Neuronal stem cell (in vitro differentiated cells): ENCODE results near the gene HSPA9. TPM values are rescaled to one million over a fixed set of nuclear protein-coding genes. Genes with fewer than 3 reads are reported as not detected.

Experiments used
- DNase-seq: peaks from one replicate; pipeline ENCODE4 v3.0.0-alpha.2; 2013; ENCODE audit warnings: low spot score
- H2AFZ ChIP-seq: one replicate; pipeline ENCODE4 v1.6.1; 2013; ENCODE audit warnings: mild to moderate bottlenecking, low read length, inconsistent platforms
- H2AK5ac ChIP-seq: 2 replicates; pipeline ENCODE4 v1.6.1; 2013; ENCODE audit warnings: low read depth, mild to moderate bottlenecking, inconsistent platforms, low read length, moderate library complexity, mixed read lengths
- H2BK120ac ChIP-seq: 2 replicates; pipeline ENCODE4 v1.6.1; 2013; ENCODE audit warnings: low read depth, mild to moderate bottlenecking, inconsistent platforms, low read length, moderate library complexity, mixed read lengths
- H2BK12ac ChIP-seq: one replicate; pipeline ENCODE4 v1.6.1; 2013; ENCODE audit warnings: low read length, inconsistent platforms
- H2BK15ac ChIP-seq: 2 replicates; pipeline ENCODE4 v1.6.1; 2013; ENCODE audit warnings: mild to moderate bottlenecking, low read length, inconsistent platforms, mixed read lengths
- H2BK5ac ChIP-seq: one replicate; pipeline ENCODE4 v1.6.1; 2013; ENCODE audit warnings: inconsistent platforms, mild to moderate bottlenecking, low read length, moderate library complexity
- H3K14ac ChIP-seq: one replicate; pipeline ENCODE4 v1.6.1; 2013; ENCODE audit warnings: low read length, inconsistent platforms
- H3K18ac ChIP-seq: 2 replicates; pipeline ENCODE4 v1.6.1; 2013; ENCODE audit warnings: low read length, inconsistent platforms
- H3K23ac ChIP-seq: 2 replicates; pipeline ENCODE4 v1.6.1; 2013; ENCODE audit warnings: low read depth, mild to moderate bottlenecking, mixed read lengths, low read length, inconsistent platforms; ENCODE audit not compliant: poor library complexity
- H3K27ac ChIP-seq: replicated peaks from 3 replicates; pipeline ENCODE4 v1.5.1; 2013; ENCODE audit warnings: low read length, inconsistent platforms
- H3K27me3 ChIP-seq, 3 experiments: 2 replicates each; pipeline ENCODE4 v1.6.1; 2013; ENCODE audit warnings: low read length in 3 of 3, mild to moderate bottlenecking in 2 of 3, inconsistent platforms in 1 of 3, low read depth in 1 of 3, mixed read lengths in 1 of 3, moderate library complexity in 1 of 3; ENCODE audit not compliant: control insufficient read depth in 3 of 3, insufficient read depth in 3 of 3
- H3K36me3 ChIP-seq, 2 donors: replicated peaks in 1 of 2; 2 replicates each; pipeline ENCODE4 v1.6.1; 2013; ENCODE audit warnings: low read length in 2 of 2; ENCODE audit not compliant: control insufficient read depth in 2 of 2, insufficient read depth in 2 of 2
- H3K4ac ChIP-seq: 2 replicates; pipeline ENCODE4 v1.6.1; 2013; ENCODE audit warnings: inconsistent platforms, mild to moderate bottlenecking, low read length, moderate library complexity
- H3K4me1 ChIP-seq, 2 donors: 1 replicate in 1 of 2; 2 replicates in 1 of 2; pipeline ENCODE4 v1.6.1; 2013; ENCODE audit warnings: low read length in 2 of 2, low read depth in 1 of 2; ENCODE audit not compliant: control insufficient read depth in 2 of 2, insufficient read depth in 1 of 2
- H3K4me2 ChIP-seq: one replicate; pipeline ENCODE4 v1.6.1; 2013; ENCODE audit warnings: mild to moderate bottlenecking, low read length, inconsistent platforms; ENCODE audit not compliant: insufficient read depth, poor library complexity, severe bottlenecking
- H3K4me3 ChIP-seq, 2 donors: 2 replicates each; pipeline ENCODE4 v1.5.1; 2013; ENCODE audit warnings: low read length in 2 of 2, mild to moderate bottlenecking in 2 of 2, inconsistent platforms in 1 of 2, moderate library complexity in 1 of 2
- H3K79me1 ChIP-seq: one replicate; pipeline ENCODE4 v1.6.1; 2013; ENCODE audit warnings: low read depth, mild to moderate bottlenecking, inconsistent platforms, low read length, moderate library complexity
- H3K9ac ChIP-seq: one replicate; pipeline ENCODE4 v1.6.1; 2013; ENCODE audit warnings: mild to moderate bottlenecking, low read depth, low read length, inconsistent platforms; ENCODE audit not compliant: poor library complexity
- H3K9me3 ChIP-seq, 2 donors: replicated peaks in 1 of 2; 2 replicates each; pipeline versions ENCODE3 to v1.6.1; 2013; ENCODE audit warnings: low read length in 2 of 2, mild to moderate bottlenecking in 2 of 2, inconsistent platforms in 1 of 2, low read depth in 1 of 2, mixed read lengths in 1 of 2, moderate library complexity in 1 of 2; ENCODE audit not compliant: control insufficient read depth in 2 of 2, insufficient read depth in 1 of 2
- H4K8ac ChIP-seq: one replicate; pipeline ENCODE4 v1.6.1; 2013; ENCODE audit warnings: low read depth, mild to moderate bottlenecking, inconsistent platforms, low read length, moderate library complexity
- H4K91ac ChIP-seq: one replicate; pipeline ENCODE4 v1.6.1; 2013; ENCODE audit warnings: low read length, low read depth, mild to moderate bottlenecking, inconsistent platforms; ENCODE audit not compliant: poor library complexity
- WGBS, 2 donors: extraction: QIAGEN DNeasy Blood & Tissue Kit; methylation state at CpG; one replicate each; pipeline ENCODE4 v1.1.7; 2013; ENCODE audit warnings: missing lambda C conversion rate in 2 of 2, mixed read lengths in 1 of 2; ENCODE audit not compliant: insufficient read length in 2 of 2, insufficient replicate concordance in 1 of 2; ENCODE audit errors: extremely low coverage in 2 of 2; 5-methylcytosine and 5-hydroxymethylcytosine counted together
- polyA plus RNA-seq, 2 experiments: library from polyadenylated mRNA; stranded (reverse); fragments of 200-250 nt; gene quantifications; one replicate each; pipeline ENCODE4 v1.2.3, GENCODE V29; 2013

HSPA9 gene
- polyA plus RNA-seq (2013, experiment 1 of 2) = 86.8 TPM
- polyA plus RNA-seq (2013, experiment 2 of 2) = 85.4 TPM

- H3K14ac ChIP-seq = peak within 1 kb of the TSS; percentile 39
- peak within 1 kb of the TSS; percentile 100 for H3K18ac ChIP-seq
- no peaks in the 10 kb centered on the region for H3K9me3 ChIP-seq
- H3K9ac ChIP-seq = peak within 1 kb of the TSS; percentile 93
- H3K36me3 ChIP-seq = peaks cover 17 to 39% of the 10 kb centered on the region in 2 donors
- no peak within 1 kb of the TSS for H2BK15ac ChIP-seq
- H3K4me2 ChIP-seq = peak within 1 kb of the TSS; percentile 75
- H4K8ac ChIP-seq = peak within 1 kb of the TSS; percentile 74
- H2BK5ac ChIP-seq = peak within 1 kb of the TSS; percentile 100
- peak within 1 kb of the TSS; percentile 90 for H2AFZ ChIP-seq
- peak within 1 kb of the TSS; percentile 64 for H2AK5ac ChIP-seq
- peak within 1 kb of the TSS; percentile 99 for H3K4me3 ChIP-seq
- WGBS, 2 donors = no CpG with 5 or more reads among the region's 73 CpGs
- no peak within 1 kb of the TSS for H2BK12ac ChIP-seq
- H3K4me1 ChIP-seq = peaks cover 0 to 9% of the 10 kb centered on the region in 2 donors
- H3K23ac ChIP-seq = peak within 1 kb of the TSS; percentile 92
- H3K27ac ChIP-seq = peak within 1 kb of the TSS; percentile 98
- H3K27me3 ChIP-seq = no peaks in the 10 kb centered on the region
- DNase-seq = peak; percentile 97
- H2BK120ac ChIP-seq = no peak within 1 kb of the TSS
- H3K79me1 ChIP-seq = no peaks in the 10 kb centered on the region
- H4K91ac ChIP-seq = peak within 1 kb of the TSS; percentile 22
- no peak within 1 kb of the TSS for H3K4ac ChIP-seq
Observed at GRCh38 chr5:138575194-138576015, at the start of gene HSPA9. Gene HSPA9 (minus strand): TSS chr5:138575401. CDS start chr5:138575318, 83 bp downstream.

- Histone ChIP-seq H2BK5ac (no peak overlapping the region), H2BK120ac (no peak overlapping the region), H3K23ac (no peak overlapping the region), H3K4me3 (no peak overlapping the region), H3K36me3 (no peaks in the 10 kb centered on the region), H3K9me3 (no peaks in the 10 kb centered on the region), H4K8ac (no peak overlapping the region), H3K27me3 (no peaks in the 10 kb centered on the region), H3K4me2 (no peak overlapping the region), H3K14ac (no peak overlapping the region), H3K9ac (no peak overlapping the region), H3K4ac (no peak overlapping the region), H2AFZ (no peak overlapping the region), H3K27ac (no peak overlapping the region), H2BK12ac (no peak overlapping the region), H3K4me1 (peaks cover 0 to 6% of the 10 kb centered on the region in 2 donors), H3K79me1 (no peaks in the 10 kb centered on the region), H2BK15ac (no peak overlapping the region), H3K18ac (no peak overlapping the region), H2AK5ac (no peak overlapping the region), H4K91ac (no peak overlapping the region)
- DNase-seq = no peak
- no CpG with 5 or more reads among the region's 4 CpGs for WGBS, 2 donors
Observed at GRCh38 chr5:138623053-138623452, 47.9 kb upstream of the HSPA9 start.

DNA sequence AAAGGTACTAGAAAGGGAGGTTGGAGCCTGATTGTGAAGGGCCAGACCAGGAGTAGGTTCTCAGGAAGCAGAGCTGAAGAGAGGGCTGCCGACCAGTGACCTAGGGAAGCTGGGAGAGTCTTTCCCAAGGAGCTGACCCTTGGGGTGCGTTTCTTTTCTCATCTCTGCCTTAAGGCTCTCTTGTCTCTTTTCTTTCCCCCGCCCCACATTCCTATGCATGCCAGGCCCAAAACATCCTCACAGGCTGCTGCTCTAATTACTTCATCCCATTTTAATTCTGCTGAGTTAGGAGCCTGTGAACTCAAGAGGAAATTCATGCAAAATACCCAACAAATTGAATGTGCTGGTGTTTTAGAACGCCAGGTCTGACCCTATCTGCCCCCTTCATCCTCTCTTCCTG lies 46.9 kb upstream of the HSPA9 start:
- Histone ChIP-seq H3K4me1 (peaks cover 0 to 6% of the 10 kb centered on the region in 2 donors), H3K4ac (no peak overlapping the region), H2BK15ac (no peak overlapping the region), H4K91ac (peak overlapping the region; percentile 28), H2BK12ac (no peak overlapping the region), H4K8ac (no peak overlapping the region), H3K36me3 (no peaks in the 10 kb centered on the region), H3K23ac (no peak overlapping the region), H3K4me3 (no peak overlapping the region), H3K27me3 (no peaks in the 10 kb centered on the region), H3K79me1 (no peaks in the 10 kb centered on the region), H2BK5ac (no peak overlapping the region), H3K4me2 (no peak overlapping the region), H2BK120ac (no peak overlapping the region), H2AFZ (no peak overlapping the region), H3K14ac (no peak overlapping the region), H2AK5ac (no peak overlapping the region), H3K18ac (peak overlapping the region; percentile 70), H3K9me3 (no peaks in the 10 kb centered on the region), H3K9ac (no peak overlapping the region), H3K27ac (peak overlapping the region; percentile 9)
- no peak for DNase-seq
- no CpG with 5 or more reads among the region's 4 CpGs for WGBS, 2 donors

- Histone ChIP-seq H3K4ac (no peak overlapping the region), H2BK120ac (no peak overlapping the region), H3K4me1 (peaks cover 0 to 6% of the 10 kb centered on the region in 2 donors), H3K14ac (no peak overlapping the region), H3K79me1 (no peaks in the 10 kb centered on the region), H3K27ac (no peak overlapping the region), H3K4me2 (no peak overlapping the region), H3K9me3 (no peaks in the 10 kb centered on the region), H3K36me3 (no peaks in the 10 kb centered on the region), H3K23ac (no peak overlapping the region), H2AK5ac (no peak overlapping the region), H3K18ac (no peak overlapping the region), H3K4me3 (no peak overlapping the region), H2BK15ac (no peak overlapping the region), H3K9ac (no peak overlapping the region), H4K8ac (no peak overlapping the region), H2BK5ac (no peak overlapping the region), H2BK12ac (no peak overlapping the region), H4K91ac (no peak overlapping the region), H2AFZ (no peak overlapping the region), H3K27me3 (no peaks in the 10 kb centered on the region)
- DNase-seq = no peak
- no CpG with 5 or more reads among the region's 4 CpGs for WGBS, 2 donors
Observed at GRCh38 chr5:138620663-138621224, 45.5 kb upstream of the HSPA9 start.
